HepG2 (cell line): Measurements from ENCODE around the gene SULT1E1. TPM values are rescaled to one million over a fixed set of nuclear protein-coding genes. Genes with fewer than 3 reads are reported as not detected.

Experiments
- ARID3A ChIP-seq: IDR thresholded peaks from 2 replicates; pipeline ENCODE4 v1.6.1; 2012; ENCODE audit warnings: low read depth, low read length, improper control_type of control experiment
- ARNTL ChIP-seq: sonication (generic); formaldehyde crosslinking; IDR thresholded peaks from 2 replicates; pipeline ENCODE4 v1.4.0; 2020; ENCODE audit warnings: mild to moderate bottlenecking, missing genetic modification reagents
- ATF7 ChIP-seq, 2 experiments: fragments of 450-650 bp in 1 of 2; sonication (generic) in 1 of 2; formaldehyde crosslinking in 1 of 2; IDR thresholded peaks; 2 replicates each; pipeline versions ENCODE4 v1.4.0 to v1.6.1; 2016 to 2020; ENCODE audit warnings: antibody characterized with exemption in 1 of 2, mild to moderate bottlenecking in 1 of 2, missing genetic modification reagents in 1 of 2
- BATF2 ChIP-seq: sonication (generic); formaldehyde crosslinking; IDR thresholded peaks from 2 replicates; pipeline ENCODE4 v1.8.0; 2022; ENCODE audit warnings: mild to moderate bottlenecking, missing genetic modification reagents, moderate library complexity
- CENPBD1 ChIP-seq: sonication (generic); formaldehyde crosslinking; IDR thresholded peaks from 2 replicates; pipeline ENCODE4 v1.8.0; 2022; ENCODE audit warnings: missing genetic modification reagents, low read depth, mild to moderate bottlenecking, borderline replicate concordance
- DBP ChIP-seq: sonication (generic); formaldehyde crosslinking; IDR thresholded peaks from 2 replicates; pipeline ENCODE4 v1.4.0; 2020; ENCODE audit warnings: missing genetic modification reagents; ENCODE audit errors: not compliant biosample characterization
- FOSL1 ChIP-seq: sonication (generic); formaldehyde crosslinking; IDR thresholded peaks from 2 replicates; pipeline ENCODE4 v1.9.0; 2021; ENCODE audit warnings: missing genetic modification reagents, borderline replicate concordance
- HINFP ChIP-seq: sonication (generic); formaldehyde crosslinking; IDR thresholded peaks from 2 replicates; pipeline ENCODE4 v1.4.0; 2020; ENCODE audit warnings: low read depth, mild to moderate bottlenecking, missing genetic modification reagents
- MBNL3 ChIP-seq: fragments of 250-450 bp; sonication (Bioruptor Pico); conservative IDR thresholded peaks from 2 replicates; pipeline ENCODE4 v1.8.0; 2022; ENCODE audit warnings: mild to moderate bottlenecking, inconsistent platforms
- PHF20 ChIP-seq: sonication (generic); formaldehyde crosslinking; IDR thresholded peaks from 2 replicates; pipeline ENCODE4 v1.5.0; 2020; ENCODE audit warnings: mild to moderate bottlenecking, missing genetic modification reagents
- RARA ChIP-seq: IDR thresholded peaks from 2 replicates; pipeline ENCODE4 v1.6.1; 2016; ENCODE audit warnings: missing genetic modification reagents, missing compliant biosample characterization
- RFX5 ChIP-seq: IDR thresholded peaks from 2 replicates; pipeline ENCODE4 v1.6.1; 2011; ENCODE audit warnings: low read depth, low read length, improper control_type of control experiment
- YEATS2 ChIP-seq: sonication (generic); formaldehyde crosslinking; IDR thresholded peaks from 2 replicates; pipeline ENCODE4 v1.4.0; 2020; ENCODE audit warnings: missing genetic modification reagents, borderline replicate concordance
- ZBTB42 ChIP-seq: sonication (generic); formaldehyde crosslinking; IDR thresholded peaks from 2 replicates; pipeline ENCODE4 v1.5.0; 2020; ENCODE audit warnings: mild to moderate bottlenecking, missing genetic modification reagents
- ZNF253 ChIP-seq: sonication (generic); formaldehyde crosslinking; IDR thresholded peaks from 2 replicates; pipeline ENCODE4 v1.8.0; 2022; ENCODE audit warnings: mild to moderate bottlenecking, missing genetic modification reagents, borderline replicate concordance
- ZNF414 ChIP-seq: sonication (generic); formaldehyde crosslinking; IDR thresholded peaks from 2 replicates; pipeline ENCODE4 v1.5.0; 2020; ENCODE audit warnings: missing genetic modification reagents
- ZNF446 ChIP-seq: sonication (generic); formaldehyde crosslinking; IDR thresholded peaks from 2 replicates; pipeline ENCODE4 v1.5.0; 2020; ENCODE audit warnings: mild to moderate bottlenecking, missing genetic modification reagents
- ZNF629 ChIP-seq: sonication (generic); formaldehyde crosslinking; conservative IDR thresholded peaks from 2 replicates; pipeline ENCODE4 v1.5.0; 2020; ENCODE audit warnings: missing genetic modification reagents
- ZNF775 ChIP-seq: sonication (generic); formaldehyde crosslinking; IDR thresholded peaks from 2 replicates; pipeline ENCODE4 v1.4.0; 2020; ENCODE audit warnings: missing genetic modification reagents, mild to moderate bottlenecking, moderate library complexity, borderline replicate concordance
- ZNF776 ChIP-seq: sonication (generic); formaldehyde crosslinking; IDR thresholded peaks from 2 replicates; pipeline ENCODE4 v1.4.0; 2020; ENCODE audit warnings: mild to moderate bottlenecking, missing genetic modification reagents
- ZNF883 ChIP-seq: sonication (generic); formaldehyde crosslinking; IDR thresholded peaks from 2 replicates; pipeline ENCODE4 v1.5.1; 2020; ENCODE audit warnings: mild to moderate bottlenecking, missing genetic modification reagents; ENCODE audit errors: not compliant biosample characterization
- ZSCAN21 ChIP-seq: sonication (generic); formaldehyde crosslinking; IDR thresholded peaks from 2 replicates; pipeline ENCODE4 v1.8.0; 2022; ENCODE audit warnings: mild to moderate bottlenecking, missing genetic modification reagents, moderate library complexity, borderline replicate concordance
- ZSCAN29 ChIP-seq: sonication (generic); formaldehyde crosslinking; conservative IDR thresholded peaks from 2 replicates; pipeline ENCODE4 v1.4.0; 2020; ENCODE audit warnings: mild to moderate bottlenecking, missing genetic modification reagents
- ZSCAN31 ChIP-seq: sonication (generic); formaldehyde crosslinking; IDR thresholded peaks from 2 replicates; pipeline ENCODE4 v1.5.0; 2020; ENCODE audit warnings: low read depth, mild to moderate bottlenecking, missing genetic modification reagents
- polyA plus RNA-seq, 8 experiments: library from polyadenylated mRNA; depleted of rRNA in 3 of 8; stranded (reverse) in 7 of 8; unstranded in 1 of 8; fragments of >200 nt; fragmentation: Illumina TruSeq in 4 of 8; extraction: Trizol in 4 of 8; gene quantifications; 2 replicates each; pipeline versions ENCODE4 v1.2.1 to v1.2.3, GENCODE V29; 2011 to 2016; ENCODE audit warnings: low read depth in 4 of 8, missing spikeins in 1 of 8, mixed read lengths in 1 of 8; ENCODE audit not compliant: insufficient read depth in 1 of 8
- total RNA-seq, 5 experiments: library from RNA; depleted of rRNA; stranded (reverse); fragments of >200 nt; fragmentation: Illumina TruSeq; extraction: Trizol; gene quantifications; 2 replicates each; pipeline ENCODE4 v1.2.3, GENCODE V29; 2016; ENCODE audit warnings: low read depth in 1 of 5

The SULT1E1 gene
- total and polyA plus RNA-seq, 2 of the 13 experiments (the other 11 are each of a cell fraction or from before 2014, with no cell fraction given) = 1.7 to 3.9 TPM

GRCh38 chr4:69823481-69824186 lies 36.3 kb downstream of the SULT1E1 start (continued):
- no peak for TF ChIP-seq HINFP
- TF ChIP-seq MBNL3 (CRISPR knock-in tag) = no peak
- TF ChIP-seq ARNTL = peak; percentile 77; the same call in 1 of the 2 replicates
- TF ChIP-seq RARA (CRISPR knock-in tag) = peak; percentile 81
- TF ChIP-seq ZNF253 = no peak
- peak; percentile 33; the same call in 1 of the 2 replicates for TF ChIP-seq YEATS2
- peak; percentile 60 for TF ChIP-seq ZNF629
- TF ChIP-seq ZNF414 = peak; percentile 19; the same call in 1 of the 2 replicates
- no peak for TF ChIP-seq RFX5
- no peak for TF ChIP-seq ZNF775
- peak; percentile 31; the same call in 1 of the 2 replicates for TF ChIP-seq ZSCAN31 (CRISPR knock-in tag)
- no peak for TF ChIP-seq CENPBD1
- TF ChIP-seq PHF20 (CRISPR knock-in tag) = no peak
- TF ChIP-seq ZNF446 (CRISPR knock-in tag) = no peak
- TF ChIP-seq ZSCAN29 (CRISPR knock-in tag) = no peak
- TF ChIP-seq ARID3A = peak; percentile 24; the same call in 1 of the 2 replicates
- no peak for TF ChIP-seq ZBTB42 (CRISPR knock-in tag)
- TF ChIP-seq FOSL1 = no peak
- no peak for TF ChIP-seq ZNF883
- TF ChIP-seq ZNF776 (CRISPR knock-in tag) = no peak
- no peak for TF ChIP-seq BATF2
- TF ChIP-seq ZSCAN21 (CRISPR knock-in tag) = no peak
- no peak for TF ChIP-seq DBP (CRISPR knock-in tag)
- TF ChIP-seq ATF7 (IDR thresholded peaks at IDR 0.05) = no peak
- no peak for TF ChIP-seq ATF7 (CRISPR knock-in tag; IDR thresholded peaks at IDR 0.05)
